ENCODE data around the gene ASB5. TPM values are rescaled to one million over a fixed set of nuclear protein-coding genes. Genes with fewer than 3 reads are reported as not detected.

The ASB5 gene, protein sequence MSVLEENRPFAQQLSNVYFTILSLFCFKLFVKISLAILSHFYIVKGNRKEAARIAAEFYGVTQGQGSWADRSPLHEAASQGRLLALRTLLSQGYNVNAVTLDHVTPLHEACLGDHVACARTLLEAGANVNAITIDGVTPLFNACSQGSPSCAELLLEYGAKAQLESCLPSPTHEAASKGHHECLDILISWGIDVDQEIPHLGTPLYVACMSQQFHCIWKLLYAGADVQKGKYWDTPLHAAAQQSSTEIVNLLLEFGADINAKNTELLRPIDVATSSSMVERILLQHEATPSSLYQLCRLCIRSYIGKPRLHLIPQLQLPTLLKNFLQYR
- not detected in 2 replicates for total RNA-seq (ENCODE audit: low replicate concordance)

GRCh38 chr4:176268963-176269362, at the start of gene ASB5:
Gene ASB5 (minus strand): TSS chr4:176269222. CDS start chr4:176269108, 114 bp downstream.
- Histone ChIP-seq H3F3A (ENCODE audit: low read depth) (no peaks in the 10 kb centered on the region), H3K4me1 (no peaks in the 10 kb centered on the region), H4K20me1 (ENCODE audit: low read depth) (no peaks in the 10 kb centered on the region), H3K36me3 (no peaks in the 10 kb centered on the region), H2AFZ (replicated peaks) (no peak within 1 kb of the TSS), H3K9ac (no peak within 1 kb of the TSS), H3K9me3 (ENCODE audit: low read depth) (no peaks in the 10 kb centered on the region), H3K27ac (no peak within 1 kb of the TSS), H3K79me2 (ENCODE audit: low read depth) (no peaks in the 10 kb centered on the region), H3K4me2 (no peak within 1 kb of the TSS), H3K27me3 (no peaks in the 10 kb centered on the region), H3K4me3 (no peak within 1 kb of the TSS)
- Mint-ChIP-seq H3K4me3 (no peak within 1 kb of the TSS), H3K27ac (no peak within 1 kb of the TSS), H3K36me3 (no peaks in the 10 kb centered on the region), H3K27me3 (ENCODE audit: insufficient read depth, low read depth) (no peaks in the 10 kb centered on the region), H3K4me1 (no peaks in the 10 kb centered on the region), H3K9me3 (no peaks in the 10 kb centered on the region)
- TF ChIP-seq EZH2 (IDR thresholded peaks at IDR 0.05) (no peak), EZH2phosphoT487 (IDR thresholded peaks at IDR 0.05) (no peak)
- TF ChIP-seq, protein P1, sequence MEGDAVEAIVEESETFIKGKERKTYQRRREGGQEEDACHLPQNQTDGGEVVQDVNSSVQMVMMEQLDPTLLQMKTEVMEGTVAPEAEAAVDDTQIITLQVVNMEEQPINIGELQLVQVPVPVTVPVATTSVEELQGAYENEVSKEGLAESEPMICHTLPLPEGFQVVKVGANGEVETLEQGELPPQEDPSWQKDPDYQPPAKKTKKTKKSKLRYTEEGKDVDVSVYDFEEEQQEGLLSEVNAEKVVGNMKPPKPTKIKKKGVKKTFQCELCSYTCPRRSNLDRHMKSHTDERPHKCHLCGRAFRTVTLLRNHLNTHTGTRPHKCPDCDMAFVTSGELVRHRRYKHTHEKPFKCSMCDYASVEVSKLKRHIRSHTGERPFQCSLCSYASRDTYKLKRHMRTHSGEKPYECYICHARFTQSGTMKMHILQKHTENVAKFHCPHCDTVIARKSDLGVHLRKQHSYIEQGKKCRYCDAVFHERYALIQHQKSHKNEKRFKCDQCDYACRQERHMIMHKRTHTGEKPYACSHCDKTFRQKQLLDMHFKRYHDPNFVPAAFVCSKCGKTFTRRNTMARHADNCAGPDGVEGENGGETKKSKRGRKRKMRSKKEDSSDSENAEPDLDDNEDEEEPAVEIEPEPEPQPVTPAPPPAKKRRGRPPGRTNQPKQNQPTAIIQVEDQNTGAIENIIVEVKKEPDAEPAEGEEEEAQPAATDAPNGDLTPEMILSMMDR (IDR thresholded peaks at IDR 0.05), result no peak
- no peak for DNase-seq (ENCODE audit: low spot score)

GRCh38 chr4:176313596-176314336, 44.7 kb upstream of the ASB5 start:
- H3K27me3 Mint-ChIP-seq (ENCODE audit: insufficient read depth, low read depth), result no peaks in the 10 kb centered on the region
- no peak overlapping the region for H2AFZ ChIP-seq (replicated peaks)
- TF ChIP-seq EZH2 (IDR thresholded peaks at IDR 0.05) (no peak), EZH2phosphoT487 (IDR thresholded peaks at IDR 0.05) (no peak)
- TF ChIP-seq, protein P1 (IDR thresholded peaks at IDR 0.05), result no peak

GRCh38 chr4:176309772-176310171, 40.8 kb upstream of the ASB5 start:
- Histone ChIP-seq H2AFZ (replicated peaks) (no peak overlapping the region), H3K9me3 (ENCODE audit: low read depth) (no peaks in the 10 kb centered on the region), H3K9ac (no peak overlapping the region), H3K79me2 (ENCODE audit: low read depth) (no peaks in the 10 kb centered on the region), H3K4me1 (peaks cover 5% of the 10 kb centered on the region), H3K36me3 (no peaks in the 10 kb centered on the region), H3K27me3 (no peaks in the 10 kb centered on the region), H4K20me1 (ENCODE audit: low read depth) (no peaks in the 10 kb centered on the region), H3F3A (ENCODE audit: low read depth) (no peaks in the 10 kb centered on the region), H3K27ac (no peak overlapping the region), H3K4me3 (no peak overlapping the region), H3K4me2 (no peak overlapping the region)
- Mint-ChIP-seq H3K4me1 (peaks cover 9% of the 10 kb centered on the region), H3K9me3 (no peaks in the 10 kb centered on the region), H3K4me3 (no peak overlapping the region), H3K27me3 (ENCODE audit: insufficient read depth, low read depth) (no peaks in the 10 kb centered on the region), H3K27ac (no peak overlapping the region), H3K36me3 (no peaks in the 10 kb centered on the region)
- DNase-seq (ENCODE audit: low spot score), result no peak
- TF ChIP-seq EZH2phosphoT487 (IDR thresholded peaks at IDR 0.05) (no peak), EZH2 (IDR thresholded peaks at IDR 0.05) (no peak)
- TF ChIP-seq, protein P1 (IDR thresholded peaks at IDR 0.05), result no peak

More at GRCh38 chr4:176313596-176314336, 44.7 kb upstream of the ASB5 start:
- Histone ChIP-seq H3K27ac (no peak overlapping the region), H3K4me2 (no peak overlapping the region), H3K4me1 (peaks cover 8% of the 10 kb centered on the region), H3K9me3 (ENCODE audit: low read depth) (no peaks in the 10 kb centered on the region), H3K9ac (no peak overlapping the region), H3K27me3 (no peaks in the 10 kb centered on the region), H3K4me3 (no peak overlapping the region), H4K20me1 (ENCODE audit: low read depth) (no peaks in the 10 kb centered on the region), H3K79me2 (ENCODE audit: low read depth) (no peaks in the 10 kb centered on the region), H3F3A (ENCODE audit: low read depth) (peaks cover 5% of the 10 kb centered on the region), H3K36me3 (no peaks in the 10 kb centered on the region)
- Mint-ChIP-seq H3K4me1 (peaks cover 27% of the 10 kb centered on the region), H3K27ac (no peak overlapping the region), H3K9me3 (no peaks in the 10 kb centered on the region), H3K4me3 (no peak overlapping the region), H3K36me3 (no peaks in the 10 kb centered on the region)
- DNase-seq (ENCODE audit: low spot score), result no peak
